K562 (cell line): Measurements from ENCODE around the gene EIF5B. TPM values are rescaled to one million over a fixed set of nuclear protein-coding genes. Genes with fewer than 3 reads are reported as not detected.
A peak's percentile ranks its signal among the peaks of the same experiment; 100 is the strongest.

Experiments used
- AFF1 ChIP-seq, 2 experiments: fragments of 450-650 bp; IDR thresholded peaks; 2 replicates each; pipeline ENCODE4 v1.6.1; 2018; ENCODE audit warnings: mild to moderate bottlenecking in 2 of 2, low read depth in 1 of 2; ENCODE audit not compliant: partially characterized antibody in 2 of 2
- ATF3 ChIP-seq, 2 experiments: fragments of 450-650 bp in 1 of 2; sonication (generic) in 1 of 2; formaldehyde crosslinking in 1 of 2; IDR thresholded peaks in 1 of 2; conservative IDR thresholded peaks in 1 of 2; 2 replicates each; pipeline versions ENCODE4 v1.6.1 to v1.8.1; 2016 to 2023; ENCODE audit warnings: mild to moderate bottlenecking in 2 of 2, moderate library complexity in 2 of 2, inconsistent platforms in 1 of 2, missing genetic modification reagents in 1 of 2
- BRF2 ChIP-seq: IDR thresholded peaks from 3 replicates; pipeline ENCODE4 v1.6.1; 2011; ENCODE audit warnings: borderline replicate concordance, mild to moderate bottlenecking; ENCODE audit not compliant: insufficient read length, insufficient read depth
- CREB1 ChIP-seq, 2 experiments: sonication (generic) in 1 of 2; formaldehyde crosslinking in 1 of 2; IDR thresholded peaks; 2 replicates each; pipeline versions ENCODE4 v1.6.1 to v1.8.0; 2012 to 2022; ENCODE audit warnings: inconsistent platforms in 1 of 2, mild to moderate bottlenecking in 1 of 2, missing genetic modification reagents in 1 of 2, moderate library complexity in 1 of 2
- HDAC1 ChIP-seq, 2 experiments: fragments of 450-650 bp; IDR thresholded peaks; 2 replicates each; pipeline ENCODE4 v1.6.1; 2016 to 2017; ENCODE audit warnings: inconsistent platforms in 1 of 2, mild to moderate bottlenecking in 1 of 2, moderate library complexity in 1 of 2
- HDAC6 ChIP-seq: IDR thresholded peaks from 2 replicates; pipeline ENCODE4 v1.6.1; 2012; ENCODE audit warnings: low read depth, mild to moderate bottlenecking, control low read depth, inconsistent platforms, low read length, moderate library complexity
- KLF1 ChIP-seq: fragments of 450-650 bp; IDR thresholded peaks from 2 replicates; pipeline ENCODE4 v1.6.1; 2016; ENCODE audit warnings: missing genetic modification characterization, missing compliant biosample characterization
- NR2C1 ChIP-seq, 2 experiments: fragments of 450-650 bp; IDR thresholded peaks; 2 replicates each; pipeline ENCODE4 v1.6.1; 2017; ENCODE audit warnings: mild to moderate bottlenecking in 2 of 2, antibody characterized with exemption in 1 of 2, inconsistent platforms in 1 of 2, missing compliant biosample characterization in 1 of 2, missing genetic modification characterization in 1 of 2
- POLR2AphosphoS5 ChIP-seq: IDR thresholded peaks from 2 replicates; pipeline ENCODE4 v1.6.1; 2011; ENCODE audit warnings: mild to moderate bottlenecking, low read depth, low read length, moderate library complexity; ENCODE audit not compliant: control insufficient read depth, insufficient read depth
- RBFOX2 ChIP-seq: fragments of 200-400 bp; formaldehyde crosslinking; IDR thresholded peaks from 2 replicates; pipeline ENCODE4 v1.6.1; 2017; ENCODE audit warnings: low read depth, mild to moderate bottlenecking, low read length, moderate library complexity
- STAT6 ChIP-seq: sonication (generic); formaldehyde crosslinking; IDR thresholded peaks from 2 replicates; pipeline ENCODE4 v1.8.1; 2023; ENCODE audit warnings: mild to moderate bottlenecking, missing genetic modification reagents
- ZNF12 ChIP-seq: sonication (generic); formaldehyde crosslinking; IDR thresholded peaks from 2 replicates; pipeline ENCODE4 v1.4.0; 2020; ENCODE audit warnings: mild to moderate bottlenecking, missing genetic modification reagents
- ZNF212 ChIP-seq: fragments of 450-650 bp; formaldehyde crosslinking; IDR thresholded peaks from 2 replicates; pipeline ENCODE4 v1.4.0; 2020; ENCODE audit warnings: mild to moderate bottlenecking
- ZNF239 ChIP-seq: fragments of 250-450 bp; sonication (Bioruptor Pico); IDR thresholded peaks from 2 replicates; pipeline ENCODE4 v1.4.0; 2020; ENCODE audit warnings: mild to moderate bottlenecking
- polyA plus RNA-seq, 8 experiments: library from polyadenylated mRNA; depleted of rRNA in 4 of 8; stranded (reverse) in 5 of 8; unstranded in 3 of 8; fragments of >200 nt; fragmentation: Nextera tagmentation in 2 of 8; fragmentation: Illumina TruSeq in 1 of 8; extraction: Ambion mirVana in 2 of 8; extraction: Trizol in 1 of 8; gene quantifications; 2 replicates each; pipeline versions ENCODE4 v1.2.1 to v1.2.3, GENCODE V29; 2011 to 2014; ENCODE audit warnings: inconsistent platforms in 1 of 8, missing spikeins in 1 of 8
- total RNA-seq, 7 experiments: library from RNA; depleted of rRNA in 6 of 7; stranded (reverse); fragments of >200 nt in 6 of 7; fragmentation: Illumina TruSeq in 2 of 7; extraction: Trizol in 2 of 7; gene quantifications; 2 replicates each; pipeline versions ENCODE4 v1.2.1 to v1.2.3, GENCODE V29; 2011 to 2021; ENCODE audit warnings: low replicate concordance in 1 of 7

Gene EIF5B
- total and polyA plus RNA-seq, 9 of the 15 experiments (the other 6 are each of a cell fraction or from before 2014, with no cell fraction given), result 26.5 to 143 (median 47.7) TPM

GRCh38 chr2:99335911-99336803 lies 1.0 kb upstream of the EIF5B start, which contains the start of gene TXNDC9 (continued):
- TF ChIP-seq AFF1 (IDR thresholded peaks at IDR 0.05; ENCODE audit: low read depth in 1 of 2, partially characterized antibody in 2 of 2), result peak in 1 of 2 experiments; percentile 92
- TF ChIP-seq ZNF12, result no peak
- TF ChIP-seq STAT6 (CRISPR knock-in tag), result no peak
- TF ChIP-seq CREB1 (IDR thresholded peaks at IDR 0.05), result peak; percentile 44
- TF ChIP-seq CREB1 (CRISPR knock-in tag; IDR thresholded peaks at IDR 0.05), result peak; percentile 81
- TF ChIP-seq HDAC1 (IDR thresholded peaks at IDR 0.05), result peak in 1 of 2 experiments; percentile 79; a peak in 2 of 4 replicates
- peak; percentile 31 for TF ChIP-seq ATF3 (IDR thresholded peaks at IDR 0.05)
- TF ChIP-seq ATF3 (CRISPR knock-in tag; conservative IDR thresholded peaks at IDR 0.05), result no peak
- TF ChIP-seq ZNF212 (CRISPR knock-in tag), result no peak
- peak; percentile 63; the same call in 1 of the 2 replicates for TF ChIP-seq NR2C1 (IDR thresholded peaks at IDR 0.05)
- peak; percentile 87 for TF ChIP-seq NR2C1 (tag; IDR thresholded peaks at IDR 0.05)
- no peak for TF ChIP-seq ZNF239 (CRISPR knock-in tag)
- 0 out of 2 replicates have a peak, but pooled peaks have one; percentile 21 for TF ChIP-seq KLF1 (tag)
- peak; percentile 98 for TF ChIP-seq RBFOX2
- peak; percentile 94 for TF ChIP-seq POLR2AphosphoS5
- no peak for TF ChIP-seq HDAC6
- TF ChIP-seq BRF2, result no peak
